Measurements from ENCODE around the gene RANGAP1. TPM values are rescaled to one million over a fixed set of nuclear protein-coding genes. Genes with fewer than 3 reads are reported as not detected.

Gene RANGAP1
- total RNA-seq, 4 donors from 2014 or later, result 119 to 150 (median 121) TPM

GRCh38 chr22:41330169-41330568, 44.2 kb upstream of the RANGAP1 start:
- WGBS, 2 donors, result 93 to 94% methylated on average over 7 of the region's 7 CpGs
- TF ChIP-seq POLR2A (IDR thresholded peaks at IDR 0.05), result no peak
- TF ChIP-seq, protein P1, sequence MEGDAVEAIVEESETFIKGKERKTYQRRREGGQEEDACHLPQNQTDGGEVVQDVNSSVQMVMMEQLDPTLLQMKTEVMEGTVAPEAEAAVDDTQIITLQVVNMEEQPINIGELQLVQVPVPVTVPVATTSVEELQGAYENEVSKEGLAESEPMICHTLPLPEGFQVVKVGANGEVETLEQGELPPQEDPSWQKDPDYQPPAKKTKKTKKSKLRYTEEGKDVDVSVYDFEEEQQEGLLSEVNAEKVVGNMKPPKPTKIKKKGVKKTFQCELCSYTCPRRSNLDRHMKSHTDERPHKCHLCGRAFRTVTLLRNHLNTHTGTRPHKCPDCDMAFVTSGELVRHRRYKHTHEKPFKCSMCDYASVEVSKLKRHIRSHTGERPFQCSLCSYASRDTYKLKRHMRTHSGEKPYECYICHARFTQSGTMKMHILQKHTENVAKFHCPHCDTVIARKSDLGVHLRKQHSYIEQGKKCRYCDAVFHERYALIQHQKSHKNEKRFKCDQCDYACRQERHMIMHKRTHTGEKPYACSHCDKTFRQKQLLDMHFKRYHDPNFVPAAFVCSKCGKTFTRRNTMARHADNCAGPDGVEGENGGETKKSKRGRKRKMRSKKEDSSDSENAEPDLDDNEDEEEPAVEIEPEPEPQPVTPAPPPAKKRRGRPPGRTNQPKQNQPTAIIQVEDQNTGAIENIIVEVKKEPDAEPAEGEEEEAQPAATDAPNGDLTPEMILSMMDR (IDR thresholded peaks at IDR 0.05), result no peak
- intact Hi-C loops (cut with DNase I; ENCODE audit: low total_unique reads), result no loop called here

DNA sequence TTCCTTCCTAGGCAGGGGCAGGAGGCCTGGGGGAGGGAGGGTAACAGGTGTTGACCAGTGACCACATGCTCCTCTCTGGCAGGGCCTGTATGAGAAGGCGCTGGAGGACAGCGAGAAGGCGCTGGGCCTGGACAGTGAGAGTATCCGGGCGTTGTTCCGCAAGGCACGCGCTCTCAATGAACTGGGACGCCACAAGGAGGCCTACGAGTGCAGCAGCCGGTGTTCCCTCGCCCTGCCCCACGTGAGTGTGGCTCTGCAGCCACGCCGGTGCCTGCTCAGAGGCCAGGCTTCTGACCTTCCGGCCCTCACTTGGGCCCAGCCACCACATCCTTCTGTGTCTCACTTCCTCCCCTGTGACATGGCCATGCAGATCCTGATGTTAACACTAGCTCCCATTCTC, 41.1 kb upstream of the RANGAP1 start:
- no peak overlapping the region for H3K4me3 ChIP-seq (ENCODE audit: low read depth, poor library complexity, severe bottlenecking)
- no peak for DNase-seq (ENCODE audit: low spot score in 2 of 2)
- WGBS, 2 donors, result 84 to 91% methylated on average over 16 of the region's 16 CpGs
- TF ChIP-seq POLR2A (IDR thresholded peaks at IDR 0.05), result no peak
- TF ChIP-seq, protein P1 (IDR thresholded peaks at IDR 0.05), result no peak
- intact Hi-C loops (cut with DNase I; ENCODE audit: low total_unique reads), result no loop called here

More at GRCh38 chr22:41330169-41330568, 44.2 kb upstream of the RANGAP1 start:
- no peak overlapping the region for H3K4me3 ChIP-seq (ENCODE audit: low read depth, poor library complexity, severe bottlenecking)
- no peak for DNase-seq (ENCODE audit: low spot score in 2 of 2)

- no peak for DNase-seq (ENCODE audit: low spot score in 2 of 2)
- intact Hi-C loops (cut with DNase I; ENCODE audit: low total_unique reads), result no loop called here
- TF ChIP-seq, protein P1 (IDR thresholded peaks at IDR 0.05), result no peak
- no peak for TF ChIP-seq POLR2A (IDR thresholded peaks at IDR 0.05)
- no peak overlapping the region for H3K4me3 ChIP-seq (ENCODE audit: low read depth, poor library complexity, severe bottlenecking)
- WGBS, 2 donors, result 85 to 99% methylated on average over 5 of the region's 5 CpGs
These were observed 39.0 kb upstream of the RANGAP1 start for GRCh38 chr22:41324821-41325528.

DNA sequence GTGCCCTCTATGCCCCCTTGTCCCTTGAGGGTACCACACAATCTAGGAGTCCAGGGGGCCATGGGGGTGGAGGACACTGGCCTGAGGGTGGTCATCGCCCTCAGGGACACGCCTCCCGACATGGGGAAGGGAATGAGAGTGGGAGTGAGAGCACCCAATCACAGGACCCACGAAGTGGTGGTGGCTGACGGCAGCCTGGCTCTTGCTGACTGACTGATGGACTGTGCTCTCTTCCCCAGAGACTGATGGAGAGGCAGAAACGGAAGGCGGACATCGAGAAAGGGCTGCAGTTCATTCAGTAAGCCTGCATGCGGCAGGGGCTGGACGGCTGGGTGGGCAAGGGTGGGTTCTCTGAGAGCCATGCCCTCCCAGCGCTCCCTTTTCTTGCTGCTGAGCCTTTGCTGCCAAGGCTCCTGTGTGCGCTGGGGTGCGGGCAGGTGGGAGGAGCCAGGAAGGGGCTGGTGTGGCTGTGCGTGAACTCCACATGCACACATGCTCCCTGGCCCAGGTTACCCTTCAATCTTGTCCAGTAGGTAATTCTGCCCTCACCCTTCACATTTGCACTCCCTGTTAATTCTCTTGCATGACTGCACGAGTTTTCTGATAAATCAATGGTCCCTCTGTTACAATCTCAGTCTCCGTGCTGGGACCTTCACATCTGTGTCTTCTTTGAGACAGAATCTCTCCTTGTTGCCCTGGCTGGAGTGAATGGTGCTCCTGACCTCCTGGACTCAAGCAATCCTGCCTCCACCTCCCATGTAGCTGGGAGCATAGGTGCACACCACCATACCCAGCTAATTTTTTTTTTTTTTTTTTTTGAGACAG, 34.6 kb upstream of the RANGAP1 start:
- no peak for DNase-seq (ENCODE audit: low spot score in 2 of 2)
- H3K4me3 ChIP-seq (ENCODE audit: low read depth, poor library complexity, severe bottlenecking), result no peak overlapping the region
- no peak for TF ChIP-seq POLR2A (IDR thresholded peaks at IDR 0.05)
- TF ChIP-seq, protein P1 (IDR thresholded peaks at IDR 0.05), result no peak
- intact Hi-C loops (cut with DNase I; ENCODE audit: low total_unique reads), result no loop called here
- WGBS, 2 donors, result 86 to 91% methylated on average over 13 to 16 of the region's 16 CpGs

DNA sequence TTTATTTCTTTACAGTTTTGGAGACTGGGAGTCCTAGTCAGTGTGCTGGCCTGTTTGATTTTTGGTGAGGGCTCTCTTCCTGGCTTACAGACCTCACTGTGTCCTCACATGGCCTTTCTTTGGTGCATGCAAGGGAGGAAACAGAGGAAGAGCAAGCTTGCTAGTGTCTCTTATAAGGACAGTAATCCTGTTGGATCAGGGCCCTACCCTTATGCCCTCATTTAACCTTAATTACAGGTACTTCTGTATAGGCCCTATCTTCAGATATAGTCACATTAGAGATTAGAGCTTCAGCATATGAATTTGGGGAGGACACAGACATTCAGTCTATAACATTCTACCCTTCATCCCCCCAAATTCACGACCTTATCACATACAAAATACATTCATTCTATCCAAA, 29.6 kb upstream of the RANGAP1 start:
- TF ChIP-seq POLR2A (IDR thresholded peaks at IDR 0.05), result no peak
- TF ChIP-seq, protein P1 (IDR thresholded peaks at IDR 0.05), result no peak
- H3K4me3 ChIP-seq (ENCODE audit: low read depth, poor library complexity, severe bottlenecking), result no peak overlapping the region
- intact Hi-C loops (cut with DNase I; ENCODE audit: low total_unique reads), result no loop called here
- no peak for DNase-seq (ENCODE audit: low spot score in 2 of 2)
- 78 to 89% methylated on average over 1 of the region's 1 CpG for WGBS, 2 donors

Measured in lower leg skin (tissue), 4 donors.